AG04450 (cell line): ENCODE measurements around the gene KIAA1671. TPM values are rescaled to one million over a fixed set of nuclear protein-coding genes. Genes with fewer than 3 reads are reported as not detected.

ENCODE experiments used
- CTCF ChIA-PET: fragments of 300-600, 350-600 bp; formaldehyde crosslinking; extraction: SDS; loops from one replicate; lab custom pipeline; 2022; ENCODE audit warnings: antibody characterized with exemption, inconsistent platforms; lab: Charles Lee
- POLR2A ChIA-PET: fragments of 350-600 bp; formaldehyde crosslinking; extraction: SDS; loops from one replicate; lab custom pipeline; 2021; ENCODE audit warnings: antibody characterized with exemption, inconsistent platforms; lab: Yijun Ruan, JAX
- DNase-seq: peaks from one replicate; pipeline ENCODE4 v3.0.0-alpha.2; 2011; ENCODE audit warnings: low read depth, low spot score
- H3K27ac ChIP-seq: one replicate; pipeline ENCODE4 v1.5.1; 2012; ENCODE audit warnings: low read depth, low read length, control low read depth
- H3K27me3 ChIP-seq: one replicate; pipeline ENCODE4 v1.6.0; 2012; ENCODE audit warnings: low read length; ENCODE audit not compliant: control insufficient read depth, insufficient read depth
- H3K4me3 ChIP-seq: 2 replicates; pipeline ENCODE4 v1.5.1; 2011; ENCODE audit warnings: mild to moderate bottlenecking, low read depth, low read length, control low read depth
- H3K9me3 ChIP-seq: 2 replicates; pipeline ENCODE4 v1.5.1; 2012; ENCODE audit warnings: low read length; ENCODE audit not compliant: control insufficient read depth, insufficient read depth
- CTCF ChIP-seq: IDR thresholded peaks from 2 replicates; pipeline ENCODE4 v1.5.1; 2011; ENCODE audit warnings: low read depth, low read length, control low read depth, inconsistent platforms
- polyA plus RNA-seq: library from polyadenylated mRNA; depleted of rRNA; stranded (reverse); fragments of >200 nt; gene quantifications from 2 replicates; pipeline ENCODE4 v1.2.3, GENCODE V29; 2011

KIAA1671 gene
- polyA plus RNA-seq, 1 experiment: 0.02 TPM

DNA sequence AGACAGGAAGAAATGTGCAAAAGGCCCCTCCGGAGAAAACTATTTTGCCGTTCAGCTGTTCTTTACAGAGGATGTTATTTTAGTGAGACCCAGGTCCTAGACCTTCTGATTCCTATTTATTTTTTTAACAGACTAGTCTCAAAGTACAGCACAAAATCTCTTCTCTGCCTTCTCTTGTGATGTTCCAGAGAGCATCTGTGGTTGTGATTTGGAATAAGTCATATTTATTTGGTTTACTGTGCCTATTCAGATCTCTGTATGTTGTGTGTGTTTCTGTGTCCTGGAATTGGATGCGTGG is 26.1 kb upstream of the KIAA1671 start:
- DNase-seq: no peak
- POLR2A ChIA-PET: no interaction called here
- Histone ChIP-seq H3K27ac (no peak overlapping the region), H3K27me3 (no peaks in the 10 kb centered on the region), H3K9me3 (no peaks in the 10 kb centered on the region; the same call in 1 of the 2 replicates), H3K4me3 (no peak overlapping the region)
- CTCF ChIA-PET: no interaction called here
- no peak for TF ChIP-seq CTCF

GRCh38 chr22:24926849-24927579 is 25.5 kb upstream of the KIAA1671 start:
- no peak for DNase-seq
- no peak for TF ChIP-seq CTCF
- ChIA-PET POLR2A (no interaction called here), CTCF (no interaction called here)
- Histone ChIP-seq H3K9me3 (no peaks in the 10 kb centered on the region; the same call in 1 of the 2 replicates), H3K4me3 (no peak overlapping the region), H3K27me3 (no peaks in the 10 kb centered on the region), H3K27ac (no peak overlapping the region)

GRCh38 chr22:24928322-24928721 is 24.2 kb upstream of the KIAA1671 start:
- H3K27me3 ChIP-seq: no peaks in the 10 kb centered on the region
- H3K27ac ChIP-seq: no peak overlapping the region
- no peak overlapping the region for H3K4me3 ChIP-seq
- H3K9me3 ChIP-seq: no peaks in the 10 kb centered on the region; the same call in 1 of the 2 replicates
- TF ChIP-seq CTCF: no peak
- no peak for DNase-seq
- ChIA-PET POLR2A (no interaction called here), CTCF (no interaction called here)

GRCh38 chr22:24930678-24931077 is 21.8 kb upstream of the KIAA1671 start:
- ChIA-PET POLR2A (no interaction called here), CTCF (interaction anchor here (1.3 kb wide), 1 partner anchor 8 kb away, joined by 4 read pairs; no protein-coding TSS in a partner anchor)
- no peak for TF ChIP-seq CTCF
- Histone ChIP-seq H3K27ac (no peak overlapping the region), H3K9me3 (no peaks in the 10 kb centered on the region), H3K27me3 (no peaks in the 10 kb centered on the region), H3K4me3 (no peak overlapping the region)
- no peak for DNase-seq

DNA sequence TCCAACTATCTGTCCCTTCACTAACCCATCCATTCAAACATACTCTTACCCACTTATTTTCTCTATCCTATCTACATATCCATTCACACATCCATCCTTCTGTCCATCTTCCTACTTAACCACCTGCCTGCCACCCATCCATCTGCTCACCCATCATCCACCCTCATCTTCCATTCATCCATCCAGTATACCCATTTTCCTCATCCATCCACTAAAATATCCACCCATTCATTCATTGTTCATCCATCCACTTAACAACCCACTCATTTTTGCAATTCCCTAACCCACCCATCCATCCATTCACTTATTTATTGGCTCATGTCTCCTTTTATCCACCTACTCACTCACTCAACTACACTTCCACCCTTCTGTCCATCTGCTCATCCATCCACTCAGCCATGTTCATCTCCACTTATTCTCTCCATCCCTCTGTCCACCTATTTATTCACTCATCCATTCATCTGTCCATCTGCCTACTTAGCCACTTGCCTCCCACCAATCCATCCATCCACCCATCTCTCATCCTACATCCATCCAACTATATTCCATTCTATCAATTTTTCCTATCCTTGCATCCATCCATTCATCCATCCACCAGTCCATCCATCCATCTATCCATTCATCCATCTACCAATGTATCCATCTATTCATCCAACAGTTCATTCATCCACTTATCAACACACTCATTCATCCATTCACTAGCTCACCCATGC is 16.6 kb upstream of the KIAA1671 start:
- no peak for TF ChIP-seq CTCF
- Histone ChIP-seq H3K27ac (no peak overlapping the region), H3K9me3 (no peaks in the 10 kb centered on the region), H3K27me3 (no peaks in the 10 kb centered on the region), H3K4me3 (no peak overlapping the region)
- POLR2A ChIA-PET: no interaction called here
- DNase-seq: no peak
- CTCF ChIA-PET: no interaction called here
